NCI-H1436 (cell line): ENCODE data around the gene PSEN1.

ENCODE experiments used
- DNase-seq: peaks from one replicate; lab custom pipeline; 2025; lab: John Stamatoyannopoulos, UW

PSEN1 gene

GRCh38 chr14:73220634-73221033 lies 84.3 kb downstream of the PSEN1 start:
- no peak for DNase-seq

GRCh38 chr14:73221945-73222344 lies 85.6 kb downstream of the PSEN1 start:
- no peak for DNase-seq

- DNase-seq, result no peak
Observed at GRCh38 chr14:73223049-73223448, 86.7 kb downstream of the PSEN1 start.

GRCh38 chr14:73225496-73225895 lies 89.2 kb downstream of the PSEN1 start:
- no peak for DNase-seq

GRCh38 chr14:73227812-73228781 lies 91.8 kb downstream of the PSEN1 start:
- DNase-seq, result no peak

- no peak for DNase-seq
Observed at GRCh38 chr14:73230051-73230450, 93.7 kb downstream of the PSEN1 start.

- no peak for DNase-seq
Observed at GRCh38 chr14:73231981-73232851, 95.9 kb downstream of the PSEN1 start.

GRCh38 chr14:73232984-73233383 lies 96.7 kb downstream of the PSEN1 start:
- no peak for DNase-seq

GRCh38 chr14:73233564-73233963 lies 97.3 kb downstream of the PSEN1 start:
- DNase-seq, result no peak

GRCh38 chr14:73234029-73234428 lies 97.7 kb downstream of the PSEN1 start:
- no peak for DNase-seq

GRCh38 chr14:73234586-73235394 lies 98.5 kb downstream of the PSEN1 start:
- no peak for DNase-seq

- DNase-seq, result no peak
Observed at GRCh38 chr14:73235531-73236155, 99.3 kb downstream of the PSEN1 start.

- DNase-seq, result no peak
Observed at GRCh38 chr14:73236157-73236556, 99.8 kb downstream of the PSEN1 start.

GRCh38 chr14:73236752-73237218 lies 100.5 kb downstream of the PSEN1 start:
- no peak for DNase-seq

GRCh38 chr14:73237219-73237785 lies 101.0 kb downstream of the PSEN1 start, which contains the start of gene PAPLN:
PAPLN (plus strand) TSS chr14:73237506; CDS start chr14:73239779, 2,273 bp downstream.
- DNase-seq, result no peak

GRCh38 chr14:73237786-73238423 lies 101.6 kb downstream of the PSEN1 start:
- DNase-seq, result no peak

GRCh38 chr14:73238424-73238852 lies 102.1 kb downstream of the PSEN1 start:
- DNase-seq, result no peak

GRCh38 chr14:73238941-73239340 lies 102.6 kb downstream of the PSEN1 start:
- no peak for DNase-seq

- no peak for DNase-seq
Observed at GRCh38 chr14:73239393-73240241, 103.3 kb downstream of the PSEN1 start.
